Thoracic aorta (tissue), 2 donors: ENCODE results near the gene NEURL1. TPM values are rescaled to one million over a fixed set of nuclear protein-coding genes. Genes with fewer than 3 reads are reported as not detected.

ENCODE experiments used
- ATAC-seq: fragments of 150-250 bp; one replicate; pipeline ENCODE4 v1.8.0; 2017; ENCODE audit warnings: low read depth; ENCODE audit not compliant: insufficient number of reproducible peaks, low FRiP score
- DNase-seq: peaks from one replicate; pipeline ENCODE4 v3.0.0-alpha.2; 2020; ENCODE audit warnings: low spot score
- H3K27ac ChIP-seq, 2 donors: fragments of 200-600 bp; sonication (generic); 1 replicate in 1 of 2; 2 replicates in 1 of 2; pipeline ENCODE4 v1.5.1; 2016; ENCODE audit warnings: mild to moderate bottlenecking in 2 of 2, moderate library complexity in 2 of 2
- H3K27me3 ChIP-seq: fragments of 200-600 bp; sonication (generic); replicated peaks from 2 replicates; pipeline ENCODE4 v1.6.0; 2016; ENCODE audit warnings: mild to moderate bottlenecking; ENCODE audit not compliant: insufficient read depth
- H3K36me3 ChIP-seq: fragments of 200-600 bp; sonication (generic); one replicate; pipeline ENCODE4 v1.5.1; 2016
- H3K4me1 ChIP-seq, 2 donors: fragments of 200-600 bp; sonication (generic); 1 replicate in 1 of 2; 2 replicates in 1 of 2; pipeline versions ENCODE4 v1.5.1 to v1.6.0; 2016; ENCODE audit warnings: low read depth in 2 of 2, mild to moderate bottlenecking in 1 of 2; ENCODE audit not compliant: control insufficient read depth in 1 of 2
- H3K4me3 ChIP-seq: fragments of 200-600 bp; sonication (generic); 2 replicates; pipeline ENCODE4 v1.5.1; 2016; ENCODE audit warnings: mild to moderate bottlenecking
- H3K9me3 ChIP-seq: fragments of 200-600 bp; sonication (generic); 2 replicates; pipeline ENCODE4 v1.5.1; 2016
- total RNA-seq, 2 donors: library from RNA; depleted of rRNA; stranded (reverse); fragments of >200 nt; gene quantifications; one replicate each; pipeline versions ENCODE4 v1.1.0 to v1.2.3, GENCODE V29; 2016
- TF ChIP-seq, protein P1 (sequence below): fragments of 200-600 bp; sonication (generic); IDR thresholded peaks from one replicate; pipeline ENCODE4 v1.5.1; 2019; ENCODE audit warnings: antibody characterized with exemption

The NEURL1 gene
- total RNA-seq, 2 donors from 2014 or later: 0.28 TPM; not detected in 1

DNA sequence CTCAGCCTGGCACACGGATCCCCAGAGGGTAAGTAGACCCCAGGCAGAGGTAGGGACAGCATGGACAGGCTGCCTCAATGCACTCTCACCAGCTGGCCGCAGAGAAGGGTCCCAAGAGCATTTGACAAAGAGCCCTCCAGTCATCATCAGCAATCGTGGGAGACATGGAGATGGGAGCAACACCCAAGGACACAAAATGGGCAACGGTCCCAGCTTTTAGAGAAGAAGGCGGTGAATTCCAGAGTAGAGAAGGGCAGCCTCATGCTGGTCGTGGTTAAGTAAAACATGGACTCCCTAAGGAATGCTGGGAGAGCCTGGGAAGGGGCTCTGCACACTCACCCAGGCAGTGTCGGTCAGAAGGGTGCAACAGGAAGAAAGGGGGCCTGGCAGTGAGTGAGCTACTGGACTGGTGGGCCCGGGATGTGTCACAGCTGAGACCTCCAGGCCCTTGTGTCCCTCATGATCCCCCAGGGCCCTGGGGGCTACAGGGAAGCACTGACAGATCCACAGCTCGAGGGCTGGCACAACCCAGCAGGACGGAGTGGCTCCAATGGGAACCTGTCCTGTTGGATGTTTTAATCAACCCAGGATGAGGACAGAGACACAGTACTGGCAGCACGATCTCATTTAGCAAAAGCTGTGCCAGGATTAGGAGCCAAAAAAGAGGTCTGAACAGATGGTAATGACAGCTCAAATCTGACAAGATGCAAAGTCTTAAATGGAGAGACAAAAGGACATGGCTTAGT, 147.1 kb downstream of the NEURL1 start:
- no peak overlapping the region for H3K27ac ChIP-seq
- no peaks in the 10 kb centered on the region for H3K27me3 ChIP-seq
- DNase-seq (no peak), ATAC-seq (no peak)
- H3K36me3 ChIP-seq: no peaks in the 10 kb centered on the region
- H3K4me3 ChIP-seq: no peak overlapping the region
- H3K9me3 ChIP-seq: no peaks in the 10 kb centered on the region
- H3K4me1 ChIP-seq: peaks cover 36 to 66% of the 10 kb centered on the region in 2 donors
- TF ChIP-seq, protein P1, sequence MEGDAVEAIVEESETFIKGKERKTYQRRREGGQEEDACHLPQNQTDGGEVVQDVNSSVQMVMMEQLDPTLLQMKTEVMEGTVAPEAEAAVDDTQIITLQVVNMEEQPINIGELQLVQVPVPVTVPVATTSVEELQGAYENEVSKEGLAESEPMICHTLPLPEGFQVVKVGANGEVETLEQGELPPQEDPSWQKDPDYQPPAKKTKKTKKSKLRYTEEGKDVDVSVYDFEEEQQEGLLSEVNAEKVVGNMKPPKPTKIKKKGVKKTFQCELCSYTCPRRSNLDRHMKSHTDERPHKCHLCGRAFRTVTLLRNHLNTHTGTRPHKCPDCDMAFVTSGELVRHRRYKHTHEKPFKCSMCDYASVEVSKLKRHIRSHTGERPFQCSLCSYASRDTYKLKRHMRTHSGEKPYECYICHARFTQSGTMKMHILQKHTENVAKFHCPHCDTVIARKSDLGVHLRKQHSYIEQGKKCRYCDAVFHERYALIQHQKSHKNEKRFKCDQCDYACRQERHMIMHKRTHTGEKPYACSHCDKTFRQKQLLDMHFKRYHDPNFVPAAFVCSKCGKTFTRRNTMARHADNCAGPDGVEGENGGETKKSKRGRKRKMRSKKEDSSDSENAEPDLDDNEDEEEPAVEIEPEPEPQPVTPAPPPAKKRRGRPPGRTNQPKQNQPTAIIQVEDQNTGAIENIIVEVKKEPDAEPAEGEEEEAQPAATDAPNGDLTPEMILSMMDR: no peak

DNA sequence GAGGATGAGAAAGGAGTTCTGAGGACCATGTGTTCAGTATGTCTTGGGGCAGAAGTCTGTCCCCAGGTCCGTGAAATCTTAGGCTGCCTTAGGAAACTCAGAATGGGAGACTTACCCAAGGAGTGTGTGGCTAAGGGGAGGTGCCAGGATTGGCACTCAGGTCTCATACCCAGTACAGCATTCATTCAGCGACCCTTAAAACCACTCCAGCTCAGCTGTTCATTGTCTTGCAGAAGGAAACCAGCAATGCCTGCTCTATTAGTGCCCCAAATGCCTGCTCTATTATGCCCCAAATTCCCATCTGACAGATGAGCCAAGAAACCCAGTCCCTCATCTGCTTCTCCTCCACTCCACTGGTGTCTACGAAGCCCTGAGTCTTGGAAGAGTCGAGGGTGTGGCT, 147.8 kb downstream of the NEURL1 start:
- no peak for ATAC-seq
- no peak overlapping the region for H3K27ac ChIP-seq
- H3K9me3 ChIP-seq: no peaks in the 10 kb centered on the region
- H3K4me3 ChIP-seq: no peak overlapping the region
- H3K36me3 ChIP-seq: no peaks in the 10 kb centered on the region
- H3K27me3 ChIP-seq: no peaks in the 10 kb centered on the region
- TF ChIP-seq, protein P1: no peak
- peaks cover 34 to 66% of the 10 kb centered on the region in 2 donors for H3K4me1 ChIP-seq
- DNase-seq: no peak

Other genes with a start within 250 kb of the NEURL1 start
- gene RPEL1, start 247.8 kb upstream of the NEURL1 start, total RNA-seq: not detected
- gene INA, start 216.6 kb upstream of the NEURL1 start, total RNA-seq: not detected
- 10 to 100 TPM in 1 of 2 donors, 1 to 10 TPM in 1; 7.0 to 13.8 TPM for gene PCGF6, start 142.6 kb upstream of the NEURL1 start, total RNA-seq
- 1 to 10 TPM; 3.7 to 5.3 TPM for gene TAF5, start 125.7 kb upstream of the NEURL1 start, total RNA-seq
- 100 to 1,000 TPM; 148 to 269 TPM for gene ATP5MK, start 97.2 kb upstream of the NEURL1 start, total RNA-seq
- gene PDCD11, start 97.1 kb upstream of the NEURL1 start, total RNA-seq: 10 to 100 TPM; 10.7 to 23.0 TPM
- gene CALHM2, start 41.3 kb upstream of the NEURL1 start, total RNA-seq: 100 to 1,000 TPM in 1 of 2 donors, 10 to 100 TPM in 1; 98.4 to 113 TPM
- not detected for gene CALHM1, start 34.8 kb upstream of the NEURL1 start, total RNA-seq
- not detected for gene CALHM3, start 14.5 kb upstream of the NEURL1 start, total RNA-seq